Measurements from ENCODE around the gene STOM. TPM values are rescaled to one million over a fixed set of nuclear protein-coding genes. Genes with fewer than 3 reads are reported as not detected.

The STOM gene
- total RNA-seq, 4 donors from 2014 or later, result 43.7 to 169 (median 119) TPM

DNA sequence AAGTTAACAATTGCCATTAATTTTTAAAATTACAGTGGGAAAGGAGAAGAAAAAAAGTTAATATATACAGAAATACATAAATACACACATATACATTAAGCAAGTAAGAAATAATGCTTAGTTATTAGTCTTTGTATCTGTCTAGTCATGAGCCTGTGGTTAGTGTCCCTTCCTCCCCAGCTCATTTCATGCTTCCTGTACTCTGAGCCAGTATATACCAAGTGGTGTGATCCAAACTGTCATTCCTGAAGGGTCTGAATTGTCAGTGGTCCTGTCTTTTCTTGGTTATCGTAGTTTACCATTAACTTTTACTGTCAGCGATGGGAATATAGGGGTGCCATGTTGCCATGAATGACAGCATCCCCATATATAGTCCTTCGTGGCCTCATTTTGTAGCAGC is 24.2 kb upstream of the STOM start:
- H3K4me3 ChIP-seq, result no peak overlapping the region
- no peak for DNase-seq
- no peaks in the 10 kb centered on the region for H3K9me3 ChIP-seq
- no peaks in the 10 kb centered on the region for H3K36me3 ChIP-seq
- no peak overlapping the region for H3K27ac ChIP-seq
- 86 to 97% methylated on average over 3 of the region's 3 CpGs for WGBS, 2 donors
- no peaks in the 10 kb centered on the region for H3K27me3 ChIP-seq
- H3K4me1 ChIP-seq, result peaks cover 4 to 29% (median 6%) of the 10 kb centered on the region in 3 donors
- intact Hi-C loops (cut with DNase I), result no loop called here
- TF ChIP-seq, protein P1, sequence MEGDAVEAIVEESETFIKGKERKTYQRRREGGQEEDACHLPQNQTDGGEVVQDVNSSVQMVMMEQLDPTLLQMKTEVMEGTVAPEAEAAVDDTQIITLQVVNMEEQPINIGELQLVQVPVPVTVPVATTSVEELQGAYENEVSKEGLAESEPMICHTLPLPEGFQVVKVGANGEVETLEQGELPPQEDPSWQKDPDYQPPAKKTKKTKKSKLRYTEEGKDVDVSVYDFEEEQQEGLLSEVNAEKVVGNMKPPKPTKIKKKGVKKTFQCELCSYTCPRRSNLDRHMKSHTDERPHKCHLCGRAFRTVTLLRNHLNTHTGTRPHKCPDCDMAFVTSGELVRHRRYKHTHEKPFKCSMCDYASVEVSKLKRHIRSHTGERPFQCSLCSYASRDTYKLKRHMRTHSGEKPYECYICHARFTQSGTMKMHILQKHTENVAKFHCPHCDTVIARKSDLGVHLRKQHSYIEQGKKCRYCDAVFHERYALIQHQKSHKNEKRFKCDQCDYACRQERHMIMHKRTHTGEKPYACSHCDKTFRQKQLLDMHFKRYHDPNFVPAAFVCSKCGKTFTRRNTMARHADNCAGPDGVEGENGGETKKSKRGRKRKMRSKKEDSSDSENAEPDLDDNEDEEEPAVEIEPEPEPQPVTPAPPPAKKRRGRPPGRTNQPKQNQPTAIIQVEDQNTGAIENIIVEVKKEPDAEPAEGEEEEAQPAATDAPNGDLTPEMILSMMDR (IDR thresholded peaks at IDR 0.05), result no peak
- no peak for TF ChIP-seq POLR2A (IDR thresholded peaks at IDR 0.05)

DNA sequence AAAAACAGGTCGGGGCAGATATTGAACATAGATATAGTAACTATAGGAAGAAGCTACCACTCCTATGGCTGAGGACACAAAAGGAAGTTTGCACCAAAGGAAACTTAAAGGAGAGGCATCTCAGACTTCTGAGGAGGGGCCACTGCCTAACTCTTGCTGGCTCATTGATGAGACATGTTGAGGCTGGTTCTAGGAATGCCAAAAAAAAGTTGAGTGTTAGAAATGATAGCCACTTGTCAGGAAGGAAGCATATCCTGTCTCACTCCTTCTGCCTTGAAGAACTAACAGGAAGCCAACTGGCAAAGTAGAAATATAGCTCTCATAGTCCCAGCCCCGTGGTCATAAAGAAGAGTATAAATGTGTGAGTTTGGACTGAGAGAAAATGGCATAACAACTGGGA is 23.3 kb upstream of the STOM start:
- H3K36me3 ChIP-seq, result no peaks in the 10 kb centered on the region
- no peaks in the 10 kb centered on the region for H3K9me3 ChIP-seq
- WGBS, 2 donors, result 15 to 19% methylated on average over 2 of the region's 2 CpGs
- intact Hi-C loops (cut with DNase I), result no loop called here
- TF ChIP-seq, protein P1 (IDR thresholded peaks at IDR 0.05), result no peak
- TF ChIP-seq POLR2A (IDR thresholded peaks at IDR 0.05), result no peak
- peak overlapping the region in 2 of 4 donors; percentile 22 to 23 for H3K27ac ChIP-seq
- no peaks in the 10 kb centered on the region for H3K27me3 ChIP-seq
- no peak overlapping the region for H3K4me3 ChIP-seq
- peaks cover 4 to 19% (median 6%) of the 10 kb centered on the region in 3 donors for H3K4me1 ChIP-seq
- DNase-seq, result no peak

DNA sequence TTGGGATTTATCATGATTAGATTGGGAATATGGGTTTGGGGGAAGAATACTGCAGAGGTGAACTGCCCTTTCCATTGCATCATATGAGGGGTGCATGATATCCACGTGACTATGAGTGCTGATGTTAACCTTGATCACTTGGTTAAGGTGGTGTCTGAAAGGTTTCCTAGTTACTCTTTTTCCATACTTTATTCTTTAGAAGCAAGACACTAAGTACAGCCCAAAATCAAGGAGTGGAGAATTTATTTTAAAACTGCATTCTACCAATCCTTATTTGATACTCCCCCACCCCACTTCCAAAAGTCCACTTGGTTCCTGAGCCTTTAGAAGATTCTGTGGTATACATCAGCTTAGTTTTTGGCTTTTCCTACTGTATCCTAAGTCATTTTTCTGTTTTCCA is 20.3 kb upstream of the STOM start:
- no peaks in the 10 kb centered on the region for H3K27me3 ChIP-seq
- no peak for DNase-seq
- intact Hi-C loops (cut with DNase I), result no loop called here
- TF ChIP-seq, protein P1 (IDR thresholded peaks at IDR 0.05), result no peak
- no peak for TF ChIP-seq POLR2A (IDR thresholded peaks at IDR 0.05)
- peaks cover 4 to 12% (median 6%) of the 10 kb centered on the region in 3 donors for H3K4me1 ChIP-seq
- H3K9me3 ChIP-seq, result no peaks in the 10 kb centered on the region
- H3K36me3 ChIP-seq, result no peaks in the 10 kb centered on the region
- no peak overlapping the region for H3K27ac ChIP-seq
- 46 to 94% methylated on average over 1 of the region's 1 CpG for WGBS, 2 donors
- H3K4me3 ChIP-seq, result no peak overlapping the region

DNA sequence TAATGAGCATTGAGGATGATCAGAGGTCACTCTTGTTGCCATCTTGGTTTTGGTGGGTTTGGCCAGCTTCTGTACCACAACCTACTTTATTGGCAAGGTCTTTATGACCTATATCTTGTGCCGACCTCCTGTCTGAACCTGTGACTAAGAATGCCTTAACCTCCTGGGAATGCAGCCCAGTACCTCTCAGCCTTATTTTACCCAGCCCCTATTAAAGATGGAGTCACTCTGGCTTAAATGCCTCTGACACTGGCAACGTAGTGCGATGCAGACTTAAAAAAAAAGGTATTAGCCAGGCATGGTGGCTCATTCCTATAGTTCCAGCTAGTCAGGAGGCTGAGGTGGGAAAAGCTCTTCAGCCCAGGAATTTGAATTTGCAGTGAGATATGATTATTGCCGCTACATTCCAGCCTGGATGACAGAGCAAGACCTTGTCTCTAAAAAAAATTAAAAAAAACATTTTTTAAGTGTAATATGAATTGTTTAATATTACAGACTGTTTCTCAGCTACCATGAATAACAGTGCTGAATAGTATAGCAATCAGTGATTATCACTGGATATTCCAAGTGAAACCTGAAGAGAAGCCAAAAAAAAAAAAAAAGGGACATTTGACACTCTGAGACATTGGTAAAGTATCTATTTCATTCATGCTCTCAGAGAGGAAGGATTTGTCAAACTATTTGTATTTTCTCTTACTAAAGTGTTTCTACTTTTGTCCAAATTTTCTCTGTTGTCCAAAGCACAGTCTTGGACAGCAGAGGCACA is 18.3 kb upstream of the STOM start:
- Histone ChIP-seq H3K27ac (no peak overlapping the region), H3K4me3 (no peak overlapping the region), H3K9me3 (no peaks in the 10 kb centered on the region), H3K27me3 (no peaks in the 10 kb centered on the region), H3K4me1 (peaks cover under 1 to 3% (median under 1%) of the 10 kb centered on the region in 3 donors), H3K36me3 (no peaks in the 10 kb centered on the region)
- 65 to 83% methylated on average over 4 of the region's 4 CpGs for WGBS, 2 donors
- intact Hi-C loops (cut with DNase I), result no loop called here
- DNase-seq, result no peak
- no peak for TF ChIP-seq POLR2A (IDR thresholded peaks at IDR 0.05)
- TF ChIP-seq, protein P1 (IDR thresholded peaks at IDR 0.05), result no peak

DNA sequence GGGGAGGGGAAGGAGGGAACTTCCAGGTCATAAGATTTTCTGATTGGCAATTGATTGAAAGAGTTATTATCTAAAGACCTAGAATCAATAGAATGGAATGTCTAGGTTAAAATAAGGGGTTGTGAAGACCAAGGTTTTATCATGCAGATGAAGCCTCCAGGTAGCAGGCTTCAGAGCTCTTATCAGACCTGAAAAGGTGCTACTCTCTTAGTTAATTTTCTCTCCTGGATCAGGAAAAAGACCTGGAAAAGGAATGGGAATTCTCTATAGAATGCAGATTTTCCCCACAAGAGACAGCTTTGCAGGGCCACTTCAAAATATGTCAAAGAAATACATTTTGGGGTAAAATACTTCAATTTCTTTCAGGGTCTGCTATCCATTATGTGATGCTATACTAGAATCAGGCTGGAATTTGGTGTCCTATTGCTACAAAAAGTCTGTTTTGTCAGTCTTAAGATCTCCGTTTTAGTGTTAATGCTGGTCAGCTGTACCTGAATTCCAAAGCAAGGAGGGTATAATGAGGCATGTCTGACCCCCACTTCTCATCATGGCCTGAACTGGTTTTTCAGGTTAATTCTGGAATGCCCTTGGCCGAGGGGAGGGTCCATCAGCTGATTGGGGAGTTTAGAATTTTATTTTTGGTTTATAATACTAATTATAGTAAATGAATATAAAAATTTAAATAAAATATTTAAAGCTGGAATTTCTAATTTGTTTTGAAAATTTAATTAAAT is 16.6 kb upstream of the STOM start:
- TF ChIP-seq POLR2A (IDR thresholded peaks at IDR 0.05), result no peak
- TF ChIP-seq, protein P1 (IDR thresholded peaks at IDR 0.05), result no peak
- Histone ChIP-seq H3K27ac (no peak overlapping the region), H3K36me3 (no peaks in the 10 kb centered on the region), H3K4me3 (no peak overlapping the region), H3K9me3 (no peaks in the 10 kb centered on the region), H3K4me1 (no peaks in the 10 kb centered on the region), H3K27me3 (no peaks in the 10 kb centered on the region)
- DNase-seq, result no peak
- intact Hi-C loops (cut with DNase I), result no loop called here
- 68 to 69% methylated on average over 2 of the region's 2 CpGs for WGBS, 2 donors

Measured in esophagus squamous epithelium (tissue), 5 donors.